ENCODE data around the gene CAND2.
A peak's percentile ranks its signal among the peaks of the same experiment; 100 is the strongest.

The CAND2 gene

GRCh38 chr3:12758025-12758781, 38.3 kb upstream of the CAND2 start:
- DNase-seq (ENCODE audit: low read depth): peak; percentile 52
- TF ChIP-seq CTCF (IDR thresholded peaks at IDR 0.05; ENCODE audit: insufficient read depth, low read depth, low read length, missing control alignments): no peak
- no peak overlapping the region for H3K4me3 ChIP-seq (ENCODE audit: low read depth, low read length)

GRCh38 chr3:12759097-12759679, 37.3 kb upstream of the CAND2 start, which contains the start of gene TMEM40:
Gene TMEM40, minus strand, starts transcription at chr3:12759259. Its CDS starts 9,427 bp downstream, at chr3:12749832.
- no peak for TF ChIP-seq CTCF (IDR thresholded peaks at IDR 0.05; ENCODE audit: insufficient read depth, low read depth, low read length, missing control alignments)
- H3K4me3 ChIP-seq (ENCODE audit: low read depth, low read length): no peak within 1 kb of the TSS
- DNase-seq (ENCODE audit: low read depth): no peak

GRCh38 chr3:12759693-12760565, 36.6 kb upstream of the CAND2 start:
- no peak for DNase-seq (ENCODE audit: low read depth)
- no peak for TF ChIP-seq CTCF (IDR thresholded peaks at IDR 0.05; ENCODE audit: insufficient read depth, low read depth, low read length, missing control alignments)
- no peak overlapping the region for H3K4me3 ChIP-seq (ENCODE audit: low read depth, low read length)

GRCh38 chr3:12764171-12764776, 32.2 kb upstream of the CAND2 start:
- TF ChIP-seq CTCF (IDR thresholded peaks at IDR 0.05; ENCODE audit: insufficient read depth, low read depth, low read length, missing control alignments): no peak
- no peak for DNase-seq (ENCODE audit: low read depth)
- no peak overlapping the region for H3K4me3 ChIP-seq (ENCODE audit: low read depth, low read length)

- no peak for TF ChIP-seq CTCF (IDR thresholded peaks at IDR 0.05; ENCODE audit: insufficient read depth, low read depth, low read length, missing control alignments)
These were observed 29.9 kb upstream of the CAND2 start for GRCh38 chr3:12766541-12766940.

More at GRCh38 chr3:12766541-12766940, 29.9 kb upstream of the CAND2 start:
- H3K4me3 ChIP-seq (ENCODE audit: low read depth, low read length): no peak overlapping the region
- no peak for DNase-seq (ENCODE audit: low read depth)
